Psoas muscle (tissue), 8 donors: ENCODE data around the gene CD9. TPM values are rescaled to one million over a fixed set of nuclear protein-coding genes. Genes with fewer than 3 reads are reported as not detected.
A peak's percentile ranks its signal among the peaks of the same experiment; 100 is the strongest.

Source experiments
- ATAC-seq, 4 donors: fragments of 200-7000 bp; cut with Tn5 transposase; one replicate each; pipeline ENCODE4 v1.9.1; 2020; ENCODE audit warnings: moderate library complexity in 3 of 4, mild to moderate bottlenecking in 2 of 4
- DNase-seq, 2 donors: peaks; one replicate each; pipeline ENCODE4 v3.0.0-alpha.2; 2020
- H3K27ac ChIP-seq: fragments of 200-600 bp; one replicate; pipeline ENCODE4 v1.8.0; 2022
- H3K27me3 ChIP-seq, 3 donors: fragments of 200-600 bp in 1 of 3; one replicate each; pipeline versions ENCODE4 v1.6.1 to v1.8.0; 2013 to 2022; ENCODE audit warnings: low read length in 2 of 3, mild to moderate bottlenecking in 2 of 3, moderate library complexity in 1 of 3; ENCODE audit not compliant: insufficient read depth in 3 of 3
- H3K36me3 ChIP-seq, 2 donors: fragments of 200-600 bp in 1 of 2; one replicate each; pipeline versions ENCODE4 v1.6.1 to v1.8.0; 2013 to 2022; ENCODE audit warnings: low read depth in 1 of 2, mild to moderate bottlenecking in 1 of 2, moderate library complexity in 1 of 2; ENCODE audit not compliant: insufficient read depth in 1 of 2
- H3K4me1 ChIP-seq: fragments of 200-600 bp; one replicate; pipeline ENCODE4 v1.8.0; 2022
- H3K4me3 ChIP-seq: fragments of 200-600 bp; one replicate; pipeline ENCODE4 v1.8.0; 2022; ENCODE audit warnings: mild to moderate bottlenecking
- H3K9me3 ChIP-seq: fragments of 200-600 bp; one replicate; pipeline ENCODE4 v1.8.0; 2022
- CTCF ChIP-seq: fragments of 200-600 bp; IDR thresholded peaks from one replicate; pipeline ENCODE4 v1.8.0; 2022; ENCODE audit warnings: antibody characterized with exemption
- WGBS, 3 donors: extraction: QIAGEN DNeasy Blood & Tissue Kit; methylation state at CpG; one replicate each; pipeline versions ENCODE4 v1.1.6 to v1.1.7; 2013; 5-methylcytosine and 5-hydroxymethylcytosine counted together
- intact Hi-C, 2 donors: fragments of 100-400 bp; cut with DNase I; formaldehyde crosslinking; loops; one replicate each; pipeline versions ENCODE4 v1.11.0 to v1.14.2; 2022
- polyA plus RNA-seq, 3 donors: library from polyadenylated mRNA; stranded (reverse); fragments of 200-250 nt; gene quantifications; one replicate each; pipeline ENCODE4 v1.2.3, GENCODE V29; 2013
- total RNA-seq, 4 donors: library from RNA; stranded (reverse); fragmentation: NEBNext Ultra II Directional in 2 of 4; extraction: Animal tissue kit (Norgen Biotek cat#: 25700) in 2 of 4; gene quantifications; one replicate each; pipeline versions ENCODE4 v1.2.1 to v1.2.4, GENCODE V29; 2021 to 2023
- donor health status: healthy with polysubstance abuse.
- donor health status: DM: no; HTN: no; CAD: no; lungs with moderate emphysema.
- donor health status: Bipolar disorder and iron deficiency.
- donor health status: healthy.
- donor health status: DM: yes; HTN: yes; CAD: no.
- donor health status: DM: no; HTN: no; CAD: no.
- donor health status: DM: no; HTN: no; CAD: no.
- donor health status: DM: yes; HTN: yes; CAD: no.

The CD9 gene
- total and polyA plus RNA-seq, 7 donors = 23.0 to 90.9 (median 37.4) TPM

- H3K36me3 ChIP-seq = no peaks in the 10 kb centered on the region
- H3K4me3 ChIP-seq = peak overlapping the region; percentile 79
- H3K27me3 ChIP-seq = no peaks in the 10 kb centered on the region
- intact Hi-C loops = loop anchor here in 1 of 2 donors (10.0 kb wide), 1 partner anchor 262 kb away; no protein-coding TSS in a partner anchor
- TF ChIP-seq CTCF = no peak
- H3K27ac ChIP-seq = peak overlapping the region; percentile 11
- ATAC-seq = no peak
- peaks cover 27% of the 10 kb centered on the region for H3K4me1 ChIP-seq
- no peak for DNase-seq
- WGBS, 3 donors = 69 to 73% (median 70%) methylated on average over 6 of the region's 6 CpGs
- H3K9me3 ChIP-seq = no peaks in the 10 kb centered on the region
These were observed 2.1 kb downstream of the CD9 start for GRCh38 chr12:6202304-6202703.

GRCh38 chr12:6202846-6203245 is 2.6 kb downstream of the CD9 start:
- no peak for ATAC-seq
- Histone ChIP-seq H3K4me1 (peaks cover 33% of the 10 kb centered on the region), H3K4me3 (peak overlapping the region; percentile 79), H3K27me3 (no peaks in the 10 kb centered on the region), H3K9me3 (no peaks in the 10 kb centered on the region), H3K36me3 (no peaks in the 10 kb centered on the region), H3K27ac (peak overlapping the region; percentile 11)
- intact Hi-C loops = loop anchor here in 1 of 2 donors (10.0 kb wide), 1 partner anchor 262 kb away; no protein-coding TSS in a partner anchor
- no peak for DNase-seq
- TF ChIP-seq CTCF = no peak
- WGBS, 3 donors = 71 to 78% (median 77%) methylated on average over 3 of the region's 3 CpGs

DNA sequence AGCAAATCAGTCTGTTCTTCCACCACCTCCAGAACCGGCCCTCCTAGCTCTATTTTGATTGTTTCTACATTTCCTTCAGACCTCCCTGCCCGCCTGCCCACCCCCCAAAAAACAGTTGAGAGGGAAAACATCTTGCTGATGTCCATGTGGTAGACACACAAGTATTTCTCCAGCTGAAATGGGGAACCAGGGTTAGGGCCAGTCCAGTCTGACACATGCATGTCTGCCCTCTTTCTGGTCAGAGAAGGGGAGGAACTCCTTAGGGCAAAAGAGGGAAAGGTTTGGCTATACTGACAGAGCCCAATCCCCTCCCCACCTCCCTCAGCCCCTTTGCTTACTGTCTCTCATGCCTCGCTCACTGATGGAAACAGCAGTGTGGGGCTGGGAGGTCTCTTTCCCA is 3.4 kb downstream of the CD9 start:
- intact Hi-C loops = loop anchor here in 1 of 2 donors (10.0 kb wide), 1 partner anchor 261 kb away; no protein-coding TSS in a partner anchor
- H3K36me3 ChIP-seq = no peaks in the 10 kb centered on the region
- no peak for ATAC-seq
- no peak for TF ChIP-seq CTCF
- 90 to 95% (median 91%) methylated on average over 3 of the region's 3 CpGs for WGBS, 3 donors
- H3K27ac ChIP-seq = no peak overlapping the region
- no peak overlapping the region for H3K4me3 ChIP-seq
- H3K4me1 ChIP-seq = peaks cover 40% of the 10 kb centered on the region
- H3K27me3 ChIP-seq = no peaks in the 10 kb centered on the region
- no peak for DNase-seq
- H3K9me3 ChIP-seq = no peaks in the 10 kb centered on the region

DNA sequence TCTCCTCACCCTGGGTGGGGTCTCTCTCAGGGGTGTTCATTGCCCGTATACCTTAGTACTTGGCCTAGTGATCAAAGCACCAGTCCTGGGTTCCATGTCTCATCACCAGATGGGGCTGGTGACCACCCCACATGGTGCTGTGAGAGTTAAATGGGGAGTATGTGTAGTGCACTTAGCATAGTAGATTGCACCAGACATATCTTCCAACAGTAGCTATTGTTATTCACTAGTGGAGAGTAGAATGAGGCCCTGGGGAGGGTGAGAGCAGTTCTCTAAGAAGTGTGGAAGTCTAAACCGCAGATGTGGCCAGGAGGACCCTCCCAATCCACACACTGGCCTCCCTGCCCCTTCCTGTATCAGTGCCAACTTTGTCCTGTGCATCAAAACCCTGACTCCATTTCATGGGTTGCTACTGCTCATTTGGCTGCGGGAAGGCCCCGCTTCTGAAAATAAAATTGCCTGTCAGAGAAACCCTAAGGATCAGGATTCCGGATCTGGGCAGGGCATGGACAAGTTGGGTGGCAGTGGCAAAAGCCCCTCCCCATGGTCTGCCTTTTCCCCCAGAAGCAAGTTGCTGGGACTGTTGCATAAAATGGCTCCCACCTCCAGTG is 4.4 kb downstream of the CD9 start:
- intact Hi-C loops = loop anchor here in 1 of 2 donors (10.0 kb wide), 1 partner anchor 260 kb away; no protein-coding TSS in a partner anchor
- H3K9me3 ChIP-seq = no peaks in the 10 kb centered on the region
- H3K27me3 ChIP-seq = no peaks in the 10 kb centered on the region
- H3K36me3 ChIP-seq = no peaks in the 10 kb centered on the region
- ATAC-seq = no peak
- H3K27ac ChIP-seq = peak overlapping the region; percentile 48
- peaks cover 42% of the 10 kb centered on the region for H3K4me1 ChIP-seq
- WGBS, 3 donors = 43 to 47% (median 45%) methylated on average over 5 of the region's 5 CpGs
- peak overlapping the region; percentile 22 for H3K4me3 ChIP-seq
- no peak for DNase-seq
- no peak for TF ChIP-seq CTCF
